Measurements from ENCODE around the gene BICDL2. TPM values are rescaled to one million over a fixed set of nuclear protein-coding genes. Genes with fewer than 3 reads are reported as not detected.

The BICDL2 gene
- total and polyA plus RNA-seq, 4 donors: 0.06 to 0.39 (median 0.24) TPM

DNA sequence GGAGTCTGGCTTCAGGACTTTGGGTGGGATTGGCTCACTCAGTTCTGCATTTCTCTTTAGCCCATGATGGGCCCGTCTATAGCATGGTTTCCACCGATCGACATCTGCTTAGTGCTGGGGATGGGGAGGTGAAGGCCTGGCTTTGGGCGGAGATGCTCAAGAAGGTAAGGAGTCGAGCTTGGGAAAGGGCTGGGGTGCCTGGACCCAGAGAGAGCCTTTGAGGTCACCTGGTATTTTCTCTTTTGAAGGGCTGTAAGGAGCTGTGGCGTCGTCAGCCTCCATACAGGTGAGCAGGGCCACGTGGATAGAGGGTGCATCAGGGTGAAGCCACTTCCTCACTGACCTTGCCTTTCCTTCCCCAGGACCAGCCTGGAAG, 10.8 kb downstream of the BICDL2 start:
- Histone ChIP-seq H3K9me3 (ENCODE audit: control insufficient read depth, insufficient read depth, low read length) (no peaks in the 10 kb centered on the region), H3K36me3 (ENCODE audit: control insufficient read depth, insufficient read depth, low read length) (peaks cover 24% of the 10 kb centered on the region), H3K27me3 (ENCODE audit: control insufficient read depth, insufficient read depth, low read length) (peaks cover 28% of the 10 kb centered on the region), H3K27ac (ENCODE audit: low read depth, low read length) (no peak overlapping the region), H3K4me3 (ENCODE audit: low read depth, low read length) (no peak overlapping the region), H3K4me1 (ENCODE audit: control insufficient read depth, insufficient read depth, low read length) (peaks cover 53% of the 10 kb centered on the region)
- over 99% methylated on average over 7 of the region's 8 CpGs for WGBS (ENCODE audit: insufficient coverage)
- DNase-seq (ENCODE audit: low read depth in 4 of 6, low spot score in 6 of 6): no peak

DNA sequence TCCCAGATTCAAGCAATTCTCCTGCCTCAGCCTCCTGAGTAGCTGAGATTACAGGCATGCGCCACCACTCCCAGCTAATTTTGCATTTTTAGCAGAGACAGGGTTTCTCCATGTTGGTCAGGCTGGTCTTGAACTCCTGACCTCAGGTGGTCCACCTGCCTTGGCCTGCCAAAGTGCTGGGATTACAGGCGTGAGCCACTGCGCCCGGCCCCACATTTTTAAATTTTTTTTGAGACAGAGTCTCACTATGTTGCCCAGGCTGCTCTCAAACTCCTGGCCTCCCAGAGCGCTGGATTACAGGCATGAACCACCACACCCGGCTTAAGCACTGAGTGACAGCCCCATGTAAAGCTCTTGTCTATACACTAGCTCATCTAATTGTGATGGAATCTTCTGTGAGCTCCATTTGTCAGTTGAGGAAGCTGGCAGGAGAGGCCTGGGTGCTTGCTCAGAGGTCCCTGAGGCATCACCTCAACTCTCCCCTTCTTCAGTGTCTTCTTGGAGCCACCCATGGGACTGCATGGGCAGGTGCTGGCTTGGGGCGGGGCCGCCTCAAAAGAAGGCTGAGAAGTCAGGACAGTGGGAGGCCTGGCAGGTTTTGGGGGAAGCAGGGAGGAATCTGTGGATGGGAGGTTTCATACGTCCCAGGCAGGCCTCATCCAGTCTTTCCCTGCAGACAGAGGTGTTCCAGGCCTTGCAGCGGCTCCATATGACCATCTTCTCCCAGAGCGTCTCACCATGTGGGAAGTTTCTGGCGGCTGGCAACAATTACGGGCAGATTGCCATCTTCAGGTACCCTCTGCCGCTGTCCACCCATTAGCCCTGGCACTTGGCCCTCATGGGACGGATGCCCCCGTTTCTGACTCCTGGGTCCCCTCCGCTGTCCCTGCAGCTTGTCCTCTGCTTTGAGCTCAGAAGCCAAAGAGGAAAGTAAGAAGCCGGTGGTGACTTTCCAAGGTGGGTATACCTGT, 11.4 kb downstream of the BICDL2 start:
- no peak for DNase-seq (ENCODE audit: low read depth in 4 of 6, low spot score in 6 of 6)

DNA sequence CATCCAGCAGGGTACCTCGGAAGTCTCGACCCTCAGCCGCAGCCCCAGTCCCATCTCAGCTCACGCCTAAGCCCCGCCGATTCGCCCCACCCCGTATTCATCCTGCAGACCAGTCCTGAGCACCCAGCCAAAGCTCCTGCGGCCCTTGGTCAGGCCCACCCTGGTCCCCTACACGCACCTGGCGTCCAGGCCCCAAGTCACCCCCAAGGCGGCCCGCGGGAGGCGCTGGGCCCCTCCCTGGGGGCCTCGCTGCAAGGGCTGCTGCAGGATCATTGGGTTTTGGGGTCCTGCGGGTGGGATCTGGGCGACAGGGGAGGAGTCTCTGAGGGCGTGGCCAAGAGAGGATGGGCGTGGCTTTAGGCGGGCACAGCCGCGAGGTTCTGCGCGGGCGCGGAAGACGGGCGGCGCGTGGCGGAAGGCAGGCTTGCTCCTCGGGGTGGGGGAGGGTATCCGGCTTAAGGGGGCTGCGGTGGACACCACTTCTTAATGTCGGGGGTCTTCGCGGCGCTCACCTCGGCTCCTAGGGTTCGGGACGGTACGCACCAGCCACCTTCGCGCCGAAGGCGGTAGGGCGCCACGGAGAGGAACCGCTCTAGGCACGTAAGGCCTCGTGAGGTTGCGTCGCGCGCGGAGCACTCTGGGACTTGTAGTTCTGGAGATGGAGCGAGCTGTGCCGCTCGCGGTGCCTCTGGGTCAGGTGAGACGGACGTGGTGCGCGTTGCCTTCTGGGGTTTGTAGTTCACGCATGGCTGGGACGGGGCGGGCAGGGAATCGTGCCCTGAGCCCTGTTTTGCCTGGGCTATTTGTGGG, 12.9 kb downstream of the BICDL2 start, which contains the start of the genes HCFC1R1 and THOC6:
HCFC1R1 (minus strand) TSS at position 274 of the 810 bp plus-strand sequence; CDS start at position 273, 1 bp downstream.
THOC6 (plus strand) TSS at position 367 of the 810 bp plus-strand sequence; CDS start at position 659, 292 bp downstream.
- H3K27ac ChIP-seq (ENCODE audit: low read depth, low read length): peak within 1 kb of the TSS; percentile 95
- under 1% methylated on average over 69 of the region's 69 CpGs for WGBS (ENCODE audit: insufficient coverage)
- peak; percentile 88 to 99 (median 94) for DNase-seq (ENCODE audit: low read depth in 4 of 6, low spot score in 6 of 6)

More for the DNA sequence above, 11.4 kb downstream of the BICDL2 start:
- peaks cover 59% of the 10 kb centered on the region for H3K4me1 ChIP-seq (ENCODE audit: control insufficient read depth, insufficient read depth, low read length)
- no peaks in the 10 kb centered on the region for H3K9me3 ChIP-seq (ENCODE audit: control insufficient read depth, insufficient read depth, low read length)
- H3K27me3 ChIP-seq (ENCODE audit: control insufficient read depth, insufficient read depth, low read length): peaks cover 27% of the 10 kb centered on the region
- H3K27ac ChIP-seq (ENCODE audit: low read depth, low read length): no peak overlapping the region
- 97% methylated on average over 16 of the region's 18 CpGs for WGBS (ENCODE audit: insufficient coverage)
- no peak overlapping the region for H3K4me3 ChIP-seq (ENCODE audit: low read depth, low read length)
- H3K36me3 ChIP-seq (ENCODE audit: control insufficient read depth, insufficient read depth, low read length): peaks cover 24% of the 10 kb centered on the region

DNA sequence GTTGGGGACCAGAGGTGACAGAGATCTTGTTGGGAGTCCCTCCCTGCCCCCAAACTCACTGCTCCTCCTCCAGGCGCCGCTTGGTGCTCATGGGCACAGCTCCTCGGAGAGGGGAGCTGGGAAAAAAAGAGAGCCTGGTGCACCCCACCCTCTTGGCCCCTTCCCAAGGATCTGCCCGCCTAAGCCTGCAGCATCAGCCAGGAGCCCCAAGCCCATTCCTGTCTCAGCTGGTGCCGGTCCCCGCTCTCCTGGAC, 13.4 kb downstream of the BICDL2 start:
- Histone ChIP-seq H3K9me3 (ENCODE audit: control insufficient read depth, insufficient read depth, low read length) (no peaks in the 10 kb centered on the region), H3K27ac (ENCODE audit: low read depth, low read length) (peak overlapping the region; percentile 95), H3K27me3 (ENCODE audit: control insufficient read depth, insufficient read depth, low read length) (peaks cover 25% of the 10 kb centered on the region), H3K4me1 (ENCODE audit: control insufficient read depth, insufficient read depth, low read length) (peaks cover 53% of the 10 kb centered on the region), H3K4me3 (ENCODE audit: low read depth, low read length) (peak overlapping the region; percentile 93), H3K36me3 (ENCODE audit: control insufficient read depth, insufficient read depth, low read length) (peaks cover 24% of the 10 kb centered on the region)
- WGBS (ENCODE audit: insufficient coverage): 5% methylated on average over 3 of the region's 6 CpGs
- peak in 1 of 6 donors; percentile 74 for DNase-seq (ENCODE audit: low read depth in 4 of 6, low spot score in 6 of 6)

More for the DNA sequence above, 12.9 kb downstream of the BICDL2 start, which contains the start of the genes HCFC1R1 and THOC6:
- Histone ChIP-seq H3K4me1 (ENCODE audit: control insufficient read depth, insufficient read depth, low read length) (peaks cover 56% of the 10 kb centered on the region), H3K27me3 (ENCODE audit: control insufficient read depth, insufficient read depth, low read length) (peaks cover 25% of the 10 kb centered on the region), H3K36me3 (ENCODE audit: control insufficient read depth, insufficient read depth, low read length) (peaks cover 24% of the 10 kb centered on the region), H3K9me3 (ENCODE audit: control insufficient read depth, insufficient read depth, low read length) (no peaks in the 10 kb centered on the region), H3K4me3 (ENCODE audit: low read depth, low read length) (peak within 1 kb of the TSS; percentile 93)

- Histone ChIP-seq H3K27ac (ENCODE audit: low read depth, low read length) (peak overlapping the region; percentile 95), H3K9me3 (ENCODE audit: control insufficient read depth, insufficient read depth, low read length) (no peaks in the 10 kb centered on the region), H3K4me1 (ENCODE audit: control insufficient read depth, insufficient read depth, low read length) (peaks cover 56% of the 10 kb centered on the region), H3K27me3 (ENCODE audit: control insufficient read depth, insufficient read depth, low read length) (peaks cover 29% of the 10 kb centered on the region), H3K36me3 (ENCODE audit: control insufficient read depth, insufficient read depth, low read length) (peaks cover 24% of the 10 kb centered on the region), H3K4me3 (ENCODE audit: low read depth, low read length) (peak overlapping the region; percentile 93)
- WGBS (ENCODE audit: insufficient coverage): 77% methylated on average over 6 of the region's 8 CpGs
- DNase-seq (ENCODE audit: low read depth in 4 of 6, low spot score in 6 of 6): no peak
Observed at GRCh38 chr16:3022684-3023414, 13.9 kb downstream of the BICDL2 start.

GRCh38 chr16:3022208-3022683, 14.5 kb downstream of the BICDL2 start:
- Histone ChIP-seq H3K36me3 (ENCODE audit: control insufficient read depth, insufficient read depth, low read length) (peaks cover 19% of the 10 kb centered on the region), H3K9me3 (ENCODE audit: control insufficient read depth, insufficient read depth, low read length) (no peaks in the 10 kb centered on the region), H3K27me3 (ENCODE audit: control insufficient read depth, insufficient read depth, low read length) (peaks cover 35% of the 10 kb centered on the region), H3K4me3 (ENCODE audit: low read depth, low read length) (peak overlapping the region; percentile 93), H3K27ac (ENCODE audit: low read depth, low read length) (peak overlapping the region; percentile 95), H3K4me1 (ENCODE audit: control insufficient read depth, insufficient read depth, low read length) (peaks cover 58% of the 10 kb centered on the region)
- peak in 1 of 6 donors; percentile 75 for DNase-seq (ENCODE audit: low read depth in 4 of 6, low spot score in 6 of 6)
- 50% methylated on average over 4 of the region's 8 CpGs for WGBS (ENCODE audit: insufficient coverage)

DNA sequence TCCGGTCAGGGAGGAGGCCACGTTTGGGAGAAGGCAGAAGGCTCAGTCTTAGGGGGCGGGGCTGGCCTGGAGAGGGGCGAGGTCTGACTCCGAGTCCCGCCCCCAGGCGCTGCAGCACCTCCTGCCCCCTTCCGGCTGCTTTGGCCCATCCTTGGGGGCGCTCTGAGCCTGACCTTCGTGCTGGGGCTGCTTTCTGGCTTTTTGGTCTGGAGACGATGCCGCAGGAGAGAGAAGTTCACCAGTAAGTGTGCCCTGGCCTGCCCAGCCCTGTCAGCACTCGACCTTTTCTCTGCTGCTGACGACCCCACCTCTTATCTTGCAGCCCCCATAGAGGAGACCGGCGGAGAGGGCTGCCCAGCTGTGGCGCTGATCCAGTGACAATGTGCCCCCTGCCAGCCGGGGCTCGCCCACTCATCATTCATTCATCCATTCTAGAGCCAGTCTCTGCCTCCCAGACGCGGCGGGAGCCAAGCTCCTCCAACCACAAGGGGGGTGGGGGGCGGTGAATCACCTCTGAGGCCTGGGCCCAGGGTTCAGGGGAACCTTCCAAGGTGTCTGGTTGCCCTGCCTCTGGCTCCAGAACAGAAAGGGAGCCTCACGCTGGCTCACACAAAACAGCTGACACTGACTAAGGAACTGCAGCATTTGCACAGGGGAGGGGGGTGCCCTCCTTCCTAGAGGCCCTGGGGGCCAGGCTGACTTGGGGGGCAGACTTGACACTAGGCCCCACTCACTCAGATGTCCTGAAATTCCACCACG, 15.1 kb downstream of the BICDL2 start:
- Histone ChIP-seq H3K27me3 (ENCODE audit: control insufficient read depth, insufficient read depth, low read length) (peaks cover 39% of the 10 kb centered on the region), H3K9me3 (ENCODE audit: control insufficient read depth, insufficient read depth, low read length) (no peaks in the 10 kb centered on the region), H3K27ac (ENCODE audit: low read depth, low read length) (peak overlapping the region; percentile 95), H3K36me3 (ENCODE audit: control insufficient read depth, insufficient read depth, low read length) (peaks cover 13% of the 10 kb centered on the region), H3K4me3 (ENCODE audit: low read depth, low read length) (peak overlapping the region; percentile 93), H3K4me1 (ENCODE audit: control insufficient read depth, insufficient read depth, low read length) (peaks cover 58% of the 10 kb centered on the region)
- peak in 2 of 6 donors; percentile 33 to 74 for DNase-seq (ENCODE audit: low read depth in 4 of 6, low spot score in 6 of 6)
- WGBS (ENCODE audit: insufficient coverage): 8% methylated on average over 17 of the region's 25 CpGs

DNA sequence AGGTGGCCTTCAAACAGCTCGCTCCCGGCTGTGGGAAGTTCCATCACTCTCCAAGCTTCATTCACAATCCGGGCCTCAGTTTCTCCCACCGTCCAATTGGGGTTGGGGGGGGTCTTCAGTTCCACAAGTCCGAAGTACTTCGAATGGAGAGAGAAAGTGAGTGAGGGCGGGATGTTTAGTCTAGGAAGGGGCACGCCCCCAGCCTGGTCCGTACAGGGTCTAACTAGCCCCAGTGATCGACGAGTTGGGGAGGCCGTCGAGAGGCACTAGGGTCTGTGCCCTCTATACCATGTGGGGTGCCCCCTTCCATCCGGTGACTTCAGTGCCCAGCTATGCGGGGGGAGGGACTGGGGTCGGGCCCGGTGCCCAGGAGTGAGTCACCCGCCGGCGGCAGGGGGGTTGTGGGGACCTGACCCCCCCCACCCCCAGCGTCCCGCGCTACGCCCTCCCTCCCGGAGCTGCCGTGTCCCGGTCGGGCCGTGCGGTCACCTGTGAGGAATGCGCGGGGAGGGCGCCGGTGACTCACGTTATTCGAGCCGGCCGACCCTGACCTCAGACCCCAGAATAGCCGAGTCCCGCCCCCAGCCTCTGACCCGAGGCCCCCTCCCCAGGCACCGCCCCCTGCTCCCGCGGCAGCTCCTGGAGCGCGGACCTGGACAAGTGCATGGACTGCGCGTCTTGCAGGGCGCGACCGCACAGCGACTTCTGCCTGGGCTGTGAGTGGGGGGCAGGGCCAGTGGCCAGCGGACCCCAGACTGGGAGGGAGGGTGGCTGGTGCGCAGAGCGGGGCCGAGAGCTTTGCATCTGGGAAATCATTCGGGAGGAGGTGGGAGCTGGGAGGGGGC, 15.9 kb downstream of the BICDL2 start:
- H3K9me3 ChIP-seq (ENCODE audit: control insufficient read depth, insufficient read depth, low read length): no peaks in the 10 kb centered on the region
- peaks cover 58% of the 10 kb centered on the region for H3K4me1 ChIP-seq (ENCODE audit: control insufficient read depth, insufficient read depth, low read length)
- H3K36me3 ChIP-seq (ENCODE audit: control insufficient read depth, insufficient read depth, low read length): peaks cover 9% of the 10 kb centered on the region
- 2% methylated on average over 54 of the region's 57 CpGs for WGBS (ENCODE audit: insufficient coverage)
- peak overlapping the region; percentile 95 for H3K27ac ChIP-seq (ENCODE audit: low read depth, low read length)
- H3K27me3 ChIP-seq (ENCODE audit: control insufficient read depth, insufficient read depth, low read length): peaks cover 39% of the 10 kb centered on the region
- H3K4me3 ChIP-seq (ENCODE audit: low read depth, low read length): peak overlapping the region; percentile 93
- DNase-seq (ENCODE audit: low read depth in 4 of 6, low spot score in 6 of 6): peak in 2 of 6 donors; percentile 5 to 58
